Endothelial cell (in vitro differentiated cells): Measurements from ENCODE around the gene VAMP4. TPM values are rescaled to one million over a fixed set of nuclear protein-coding genes. Genes with fewer than 3 reads are reported as not detected.
A peak's percentile ranks its signal among the peaks of the same experiment; 100 is the strongest.
"Not testable (repeated sequence)": the region's sequence is repeated elsewhere in the genome, so short reads cannot be mapped to it uniquely, and the experiment has no call there.

Experiments used
- DNase-seq: peaks from one replicate; pipeline ENCODE4 v3.0.0; 2021; ENCODE audit warnings: low spot score
- H3K27ac Mint-ChIP-seq: one replicate; pipeline ENCODE4 v1.8.0; 2021; ENCODE audit warnings: mixed read lengths, inconsistent platforms; ENCODE audit not compliant: unreplicated experiment
- H3K27me3 Mint-ChIP-seq: one replicate; pipeline ENCODE4 v1.8.0; 2021; ENCODE audit warnings: mild to moderate bottlenecking, moderate library complexity, mixed read lengths, inconsistent platforms; ENCODE audit not compliant: unreplicated experiment
- H3K36me3 Mint-ChIP-seq: one replicate; pipeline ENCODE4 v1.8.0; 2021; ENCODE audit warnings: mild to moderate bottlenecking, low read depth, mixed read lengths, inconsistent platforms; ENCODE audit not compliant: unreplicated experiment
- H3K4me1 Mint-ChIP-seq: one replicate; pipeline ENCODE4 v1.8.0; 2021; ENCODE audit warnings: mild to moderate bottlenecking, mixed read lengths, inconsistent platforms; ENCODE audit not compliant: unreplicated experiment
- H3K4me3 Mint-ChIP-seq: one replicate; pipeline ENCODE4 v1.8.0; 2021; ENCODE audit warnings: mild to moderate bottlenecking, mixed read lengths, inconsistent platforms; ENCODE audit not compliant: unreplicated experiment
- H3K9me3 Mint-ChIP-seq: one replicate; pipeline ENCODE4 v1.8.0; 2021; ENCODE audit warnings: mixed read lengths, inconsistent platforms; ENCODE audit not compliant: unreplicated experiment
- total RNA-seq: library from RNA; stranded (reverse); fragmentation: NEBNext Ultra II Directional; extraction: Animal tissue kit (Norgen Biotek cat#: 25700); gene quantifications from one replicate; pipeline ENCODE4 v1.2.1, GENCODE V29; 2021; ENCODE audit not compliant: unreplicated experiment
- TF ChIP-seq, protein P1 (sequence below): fragments of 200-600 bp; sonication (generic); IDR thresholded peaks from one replicate; pipeline ENCODE4 v1.5.0; 2021; ENCODE audit warnings: antibody characterized with exemption; ENCODE audit not compliant: unreplicated experiment

Gene VAMP4
- total RNA-seq, 1 donor from 2014 or later = 11.1 TPM

DNA sequence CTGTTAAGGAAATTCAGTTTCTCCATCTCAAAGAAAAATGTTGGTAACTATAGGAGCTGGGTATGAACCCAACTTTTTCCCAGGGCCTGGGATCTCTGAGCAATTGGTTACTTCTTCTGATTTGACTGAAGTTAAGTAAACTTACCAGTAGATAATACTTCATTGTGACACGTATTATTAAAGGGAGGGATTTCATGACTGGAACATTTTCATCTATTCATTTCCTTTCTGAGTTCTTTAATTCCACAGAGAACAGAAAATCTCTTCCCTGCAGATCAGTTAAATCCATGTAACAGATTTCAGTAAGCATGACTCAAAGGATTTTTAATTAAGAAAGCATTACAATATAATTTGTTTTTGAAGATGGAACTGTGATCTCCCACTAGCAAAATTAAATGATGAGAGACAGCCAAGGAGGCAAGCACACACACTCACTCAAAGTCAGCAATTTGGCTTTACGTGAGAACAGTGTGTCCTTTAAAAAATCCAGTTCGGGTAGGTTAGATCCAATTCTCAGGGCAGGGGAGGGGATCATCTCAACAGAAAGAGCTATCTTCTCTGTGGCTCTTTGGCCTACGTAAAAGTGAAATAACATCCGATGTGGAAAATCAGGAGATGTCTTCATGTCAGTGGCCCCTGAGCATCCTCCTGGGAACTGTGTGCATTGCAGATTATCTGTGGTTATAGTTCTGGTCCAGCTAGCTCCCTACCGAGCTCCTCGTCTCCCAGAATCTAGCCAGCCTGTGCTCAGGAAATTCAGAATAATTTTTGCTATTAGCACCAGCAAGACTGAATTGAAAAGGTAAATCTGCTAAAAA lies 78.6 kb downstream of the VAMP4 start:
- Mint-ChIP-seq H3K9me3 (no peaks in the 10 kb centered on the region), H3K4me3 (no peak overlapping the region), H3K27me3 (no peaks in the 10 kb centered on the region), H3K27ac (no peak overlapping the region), H3K36me3 (no peaks in the 10 kb centered on the region), H3K4me1 (peaks cover 3% of the 10 kb centered on the region)
- TF ChIP-seq, protein P1, sequence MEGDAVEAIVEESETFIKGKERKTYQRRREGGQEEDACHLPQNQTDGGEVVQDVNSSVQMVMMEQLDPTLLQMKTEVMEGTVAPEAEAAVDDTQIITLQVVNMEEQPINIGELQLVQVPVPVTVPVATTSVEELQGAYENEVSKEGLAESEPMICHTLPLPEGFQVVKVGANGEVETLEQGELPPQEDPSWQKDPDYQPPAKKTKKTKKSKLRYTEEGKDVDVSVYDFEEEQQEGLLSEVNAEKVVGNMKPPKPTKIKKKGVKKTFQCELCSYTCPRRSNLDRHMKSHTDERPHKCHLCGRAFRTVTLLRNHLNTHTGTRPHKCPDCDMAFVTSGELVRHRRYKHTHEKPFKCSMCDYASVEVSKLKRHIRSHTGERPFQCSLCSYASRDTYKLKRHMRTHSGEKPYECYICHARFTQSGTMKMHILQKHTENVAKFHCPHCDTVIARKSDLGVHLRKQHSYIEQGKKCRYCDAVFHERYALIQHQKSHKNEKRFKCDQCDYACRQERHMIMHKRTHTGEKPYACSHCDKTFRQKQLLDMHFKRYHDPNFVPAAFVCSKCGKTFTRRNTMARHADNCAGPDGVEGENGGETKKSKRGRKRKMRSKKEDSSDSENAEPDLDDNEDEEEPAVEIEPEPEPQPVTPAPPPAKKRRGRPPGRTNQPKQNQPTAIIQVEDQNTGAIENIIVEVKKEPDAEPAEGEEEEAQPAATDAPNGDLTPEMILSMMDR = no peak
- no peak for DNase-seq

DNA sequence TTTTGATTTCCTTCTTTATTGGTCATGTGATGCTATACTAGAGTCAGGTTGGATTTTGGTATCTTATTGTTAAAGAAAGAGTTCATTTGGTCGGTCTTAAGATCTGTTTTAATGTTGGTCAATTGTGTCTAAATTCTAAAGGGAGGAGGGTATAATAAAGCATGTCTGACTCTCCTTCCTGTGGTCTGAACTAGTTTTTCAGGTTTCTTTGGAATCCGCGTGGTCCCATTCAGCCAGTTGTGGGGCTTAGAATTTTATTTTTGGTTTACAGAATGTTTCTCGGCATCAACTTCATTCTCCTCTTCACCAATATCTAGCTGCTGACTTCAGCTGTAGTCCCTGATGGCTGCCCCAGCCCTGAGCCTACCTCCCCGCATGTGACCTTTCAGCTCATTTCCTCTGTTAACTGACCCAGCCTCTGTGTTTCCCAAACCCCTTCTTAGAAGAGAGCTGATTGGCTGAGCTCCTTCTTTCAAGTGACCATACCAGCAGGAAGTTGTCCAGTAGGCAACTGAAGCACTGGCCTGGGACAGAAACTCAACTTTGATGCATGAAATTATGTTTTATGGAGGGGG lies 80.7 kb downstream of the VAMP4 start:
- Mint-ChIP-seq H3K27ac (no peak overlapping the region), H3K4me1 (peaks cover 3% of the 10 kb centered on the region), H3K36me3 (no peaks in the 10 kb centered on the region), H3K4me3 (no peak overlapping the region), H3K9me3 (no peaks in the 10 kb centered on the region), H3K27me3 (no peaks in the 10 kb centered on the region)
- no peak for DNase-seq
- TF ChIP-seq, protein P1 = no peak

DNA sequence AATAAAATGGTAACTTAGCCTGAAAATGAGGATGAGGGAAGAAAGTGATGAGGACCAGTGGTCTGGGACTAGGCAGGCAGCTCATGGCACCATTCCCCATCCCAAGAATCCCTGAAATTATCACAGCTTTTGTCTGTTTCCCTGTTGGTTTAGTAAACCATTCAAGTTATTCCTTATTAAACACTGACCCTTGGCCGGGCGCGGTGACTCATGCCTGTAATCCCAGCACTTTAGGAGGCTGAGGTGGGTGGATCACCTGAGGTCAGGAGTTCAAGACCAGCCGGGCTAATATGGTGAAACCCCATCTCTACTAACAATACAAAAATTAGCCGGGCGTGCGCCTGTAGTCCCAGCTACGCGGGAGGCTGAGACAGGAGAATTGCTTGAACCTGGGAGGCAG lies 85.7 kb downstream of the VAMP4 start:
- H3K9me3 Mint-ChIP-seq, H3K27me3 Mint-ChIP-seq, H3K36me3 Mint-ChIP-seq, DNase-seq, H3K4me3 Mint-ChIP-seq: not testable (repeated sequence)
- Mint-ChIP-seq H3K4me1 (peaks cover 26% of the 10 kb centered on the region), H3K27ac (peak overlapping the region; percentile 91)

DNA sequence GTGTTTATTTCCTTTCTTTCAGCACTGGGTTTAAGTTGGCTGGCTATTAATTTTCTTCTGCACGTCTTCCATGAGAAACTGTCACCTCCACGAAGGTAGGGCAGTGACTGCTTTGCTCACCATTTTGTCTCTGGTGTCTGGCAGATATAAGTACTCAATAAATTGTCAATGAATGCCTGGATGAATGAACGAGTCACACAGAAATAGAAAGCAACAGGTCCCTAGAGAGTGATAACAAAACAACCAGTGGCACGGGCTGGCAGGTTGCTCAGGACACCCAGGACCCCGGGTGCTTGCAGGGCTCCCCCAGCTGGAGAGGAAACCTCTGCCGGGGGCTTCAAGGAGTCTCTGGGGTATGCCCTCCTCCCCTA lies 86.1 kb downstream of the VAMP4 start:
- peaks cover 1% of the 10 kb centered on the region for H3K27me3 Mint-ChIP-seq
- H3K9me3 Mint-ChIP-seq = no peaks in the 10 kb centered on the region
- no peaks in the 10 kb centered on the region for H3K36me3 Mint-ChIP-seq
- H3K27ac Mint-ChIP-seq = peak overlapping the region; percentile 91
- H3K4me3 Mint-ChIP-seq = no peak overlapping the region
- TF ChIP-seq, protein P1 = no peak
- no peak for DNase-seq
- H3K4me1 Mint-ChIP-seq = peaks cover 26% of the 10 kb centered on the region

- Mint-ChIP-seq H3K4me1 (peaks cover 26% of the 10 kb centered on the region), H3K27ac (peak overlapping the region; percentile 91), H3K4me3 (peak overlapping the region; percentile 27), H3K36me3 (no peaks in the 10 kb centered on the region), H3K9me3 (no peaks in the 10 kb centered on the region), H3K27me3 (peaks cover 1% of the 10 kb centered on the region)
- TF ChIP-seq, protein P1 = peak; percentile 77
- peak; percentile 82 for DNase-seq
Measured at GRCh38 chr1:171654942-171655745, 86.7 kb downstream of the VAMP4 start.
